IMR-90 (cell line): ENCODE results near the gene MAP7D1. TPM values are rescaled to one million over a fixed set of nuclear protein-coding genes. Genes with fewer than 3 reads are reported as not detected.

ENCODE experiments used
- ATAC-seq: fragments of 200-7000 bp; cut with Tn5 transposase; 2 replicates; pipeline ENCODE4 v1.9.1; 2020; ENCODE audit warnings: low read depth, mild to moderate bottlenecking, moderate library complexity
- BruUV-seq: library from RNA; stranded (reverse); fragments of 400-500 nt; replicated peaks from 2 replicates; lab custom pipeline; 2021; lab: Mats Ljungman, UMichigan
- CTCF ChIA-PET: fragments of 300-600 bp; formaldehyde crosslinking; extraction: SDS; loops from one replicate; lab custom pipeline; 2021; ENCODE audit warnings: antibody characterized with exemption; lab: Yijun Ruan, JAX
- POLR2A ChIA-PET: fragments of 300-600 bp; sonication (Branson Sonifier 250); formaldehyde crosslinking; loops from one replicate; lab custom pipeline; 2022; ENCODE audit warnings: antibody characterized with exemption; ENCODE audit not compliant: unreplicated experiment; lab: Charles Lee
- DNase-seq: peaks from one replicate; pipeline ENCODE4 v3.0.0; 2013
- H2AFZ ChIP-seq: replicated peaks from 2 replicates; pipeline ENCODE3; 2013; ENCODE audit warnings: low read length, mild to moderate bottlenecking; ENCODE audit not compliant: poor library complexity
- H2AK5ac ChIP-seq: 2 replicates; pipeline ENCODE4 v1.6.1; 2013; ENCODE audit warnings: low read depth, low read length, inconsistent platforms
- H2AK9ac ChIP-seq: replicated peaks from 2 replicates; pipeline ENCODE3; 2013; ENCODE audit warnings: mild to moderate bottlenecking, low read depth, low read length, moderate library complexity; ENCODE audit not compliant: poor library complexity
- H2BK120ac ChIP-seq: 2 replicates; pipeline ENCODE4 v1.6.1; 2013; ENCODE audit warnings: low read depth, low read length, inconsistent platforms
- H2BK15ac ChIP-seq: 3 replicates; pipeline ENCODE4 v1.6.1; 2013; ENCODE audit warnings: low read depth, low read length, inconsistent platforms
- H2BK20ac ChIP-seq: 2 replicates; pipeline ENCODE4 v1.6.1; 2013; ENCODE audit warnings: low read depth, mild to moderate bottlenecking, inconsistent platforms, low read length, moderate library complexity
- H2BK5ac ChIP-seq: 2 replicates; pipeline ENCODE4 v1.6.1; 2013; ENCODE audit warnings: mild to moderate bottlenecking, low read depth, low read length, inconsistent platforms; ENCODE audit not compliant: poor library complexity, severe bottlenecking
- H3K14ac ChIP-seq: replicated peaks from 2 replicates; pipeline ENCODE4 v1.6.1; 2013; ENCODE audit warnings: low read depth, low read length, inconsistent platforms
- H3K18ac ChIP-seq: 2 replicates; pipeline ENCODE4 v1.6.1; 2013; ENCODE audit warnings: low read depth, low read length, control low read depth
- H3K23ac ChIP-seq: 2 replicates; pipeline ENCODE4 v1.6.1; 2013; ENCODE audit warnings: low read depth, low read length, inconsistent platforms
- H3K27ac ChIP-seq: 2 replicates; pipeline ENCODE4 v1.5.1; 2013; ENCODE audit warnings: mild to moderate bottlenecking, control low read depth, low read length; ENCODE audit not compliant: insufficient read depth
- H3K27me3 ChIP-seq: 2 replicates; pipeline ENCODE4 v1.6.1; 2013; ENCODE audit warnings: low read length; ENCODE audit not compliant: control insufficient read depth, insufficient read depth
- H3K36me3 ChIP-seq: 2 replicates; pipeline ENCODE4 v1.6.1; 2013; ENCODE audit warnings: low read length, mixed read lengths; ENCODE audit not compliant: control insufficient read depth, insufficient read depth
- H3K4ac ChIP-seq: 2 replicates; pipeline ENCODE4 v1.6.1; 2013; ENCODE audit warnings: low read depth, low read length, inconsistent platforms
- H3K4me1 ChIP-seq: 2 replicates; pipeline ENCODE4 v1.6.1; 2013; ENCODE audit warnings: low read length, mixed read lengths; ENCODE audit not compliant: control insufficient read depth, insufficient read depth
- H3K4me2 ChIP-seq: 2 replicates; pipeline ENCODE4 v1.6.1; 2013; ENCODE audit warnings: low read depth, mild to moderate bottlenecking, control low read depth, low read length, moderate library complexity
- H3K4me3 ChIP-seq: 2 replicates; pipeline ENCODE4 v1.5.1; 2013; ENCODE audit warnings: low read depth, mild to moderate bottlenecking, control low read depth, low read length, moderate library complexity; ENCODE audit not compliant: insufficient read depth
- H3K56ac ChIP-seq: 2 replicates; pipeline ENCODE4 v1.6.1; 2013; ENCODE audit warnings: low read length, inconsistent platforms; ENCODE audit not compliant: insufficient read depth; ENCODE audit errors: extremely low read depth
- H3K79me1 ChIP-seq, 2 experiments: 2 replicates each; pipeline ENCODE4 v1.6.1; 2013; ENCODE audit warnings: low read length in 2 of 2, inconsistent platforms in 1 of 2, low read depth in 1 of 2
- H3K9ac ChIP-seq: 2 replicates; pipeline ENCODE4 v1.6.1; 2013; ENCODE audit warnings: low read depth, low read length, control low read depth
- H3K9me1 ChIP-seq: 2 replicates; pipeline ENCODE4 v1.6.1; 2013; ENCODE audit warnings: low read length, inconsistent platforms; ENCODE audit not compliant: insufficient read depth
- H3K9me3 ChIP-seq: 2 replicates; pipeline ENCODE4 v1.6.1; 2013; ENCODE audit warnings: low read length; ENCODE audit not compliant: control insufficient read depth, insufficient read depth
- H4K20me1 ChIP-seq: 2 replicates; pipeline ENCODE4 v1.6.1; 2013; ENCODE audit warnings: low read length, inconsistent platforms; ENCODE audit not compliant: insufficient read depth
- H4K5ac ChIP-seq: 2 replicates; pipeline ENCODE4 v1.6.1; 2013; ENCODE audit warnings: mild to moderate bottlenecking, low read depth, low read length, control low read depth
- H4K8ac ChIP-seq, 2 experiments: 2 replicates each; pipeline ENCODE4 v1.6.1; 2013; ENCODE audit warnings: low read depth in 2 of 2, low read length in 2 of 2, control low read depth in 1 of 2, inconsistent platforms in 1 of 2
- H4K91ac ChIP-seq: 2 replicates; pipeline ENCODE4 v1.6.1; 2013; ENCODE audit warnings: low read depth, low read length, inconsistent platforms; ENCODE audit not compliant: insufficient read depth
- RAD21 ChIP-seq: IDR thresholded peaks from 2 replicates; pipeline ENCODE4 v1.6.1; 2012; ENCODE audit warnings: low read length, improper control_type of control experiment
- WGBS, 2 experiments: methylation state at CpG; one replicate each; pipeline versions ENCODE4 v1.1.5 to v1.1.7; 2013; ENCODE audit warnings: missing lambda C conversion rate in 2 of 2; ENCODE audit not compliant: insufficient read length in 1 of 2; ENCODE audit errors: extremely low coverage in 2 of 2; 5-methylcytosine and 5-hydroxymethylcytosine counted together
- dilution Hi-C: fragments of 300-500 bp; cut with HindIII; formaldehyde crosslinking; loops from one replicate; pipeline ENCODE4 v1.14.3; 2018; ENCODE audit warnings: low sequenced_read_pairs; ENCODE audit not compliant: unreplicated experiment
- in situ Hi-C: fragments of 300-500 bp; cut with MboI; formaldehyde crosslinking; loops from 3 replicates; pipeline ENCODE4 v1.14.3; 2019; ENCODE audit warnings: low sequenced_read_pairs, inconsistent platforms, mixed read lengths
- intact Hi-C: fragments of 100-400 bp; cut with micrococcal nuclease; formaldehyde crosslinking; loops from 2 replicates; pipeline ENCODE4 v1.10.0; 2022
- polyA plus RNA-seq, 3 experiments: library from polyadenylated mRNA; depleted of rRNA; stranded (reverse); fragments of >200 nt; gene quantifications; 2 replicates each; pipeline ENCODE4 v1.2.3, GENCODE V29; 2012; ENCODE audit warnings: low replicate concordance in 1 of 3
- total RNA-seq: library from RNA; depleted of rRNA; stranded (reverse); fragments of >200 nt; gene quantifications from 2 replicates; pipeline ENCODE4 v1.2.3, GENCODE V29; 2012

Gene MAP7D1
- total and polyA plus RNA-seq, 2 of the 4 experiments (the other 2 are of a cell fraction), result 32.3 to 81.9 TPM

- Histone ChIP-seq H2BK20ac (no peak overlapping the region), H2BK15ac (no peak overlapping the region), H3K4me2 (no peak overlapping the region), H3K9me3 (no peaks in the 10 kb centered on the region), H3K56ac (no peak overlapping the region), H2BK5ac (no peak overlapping the region), H3K27ac (no peak overlapping the region), H4K20me1 (no peaks in the 10 kb centered on the region), H3K79me1 (no peaks in the 10 kb centered on the region), H4K91ac (no peak overlapping the region), H4K8ac (no peak overlapping the region), H2AK9ac (no peak overlapping the region), H3K4ac (no peak overlapping the region), H3K18ac (no peak overlapping the region), H3K27me3 (peaks cover 34% of the 10 kb centered on the region), H3K4me3 (no peak overlapping the region), H4K5ac (no peak overlapping the region), H3K36me3 (no peaks in the 10 kb centered on the region), H2BK120ac (no peak overlapping the region), H3K9me1 (no peaks in the 10 kb centered on the region), H2AFZ (no peak overlapping the region), H2AK5ac (no peak overlapping the region), H3K4me1 (peaks cover 8% of the 10 kb centered on the region), H3K14ac (no peak overlapping the region), H3K9ac (no peak overlapping the region), H3K23ac (no peak overlapping the region)
- ChIA-PET POLR2A (no interaction called here), CTCF (interaction anchor here (1.1 kb wide), 1 partner anchor 13 kb away, joined by 3 read pairs; no protein-coding TSS in a partner anchor)
- dilution Hi-C loops (no loop called here), in situ Hi-C loops (loop anchor here (25.0 kb wide), 1 partner anchor 290 kb away; no protein-coding TSS in a partner anchor), intact Hi-C loops (no loop called here)
- ATAC-seq, result no peak
- no TSS peak for BruUV-seq
- no peak for DNase-seq
- WGBS, 2 experiments, result 70% methylated on average over 9 of the region's 12 CpGs; no CpG with 5 or more reads in 1 of the 2 experiments
- TF ChIP-seq RAD21, result no peak
Observed at GRCh38 chr1:36122062-36123030, 33.6 kb upstream of the MAP7D1 start.
